ENCODE measurements around the gene GNAS.
"Not testable (repeated sequence)": the region's sequence is repeated elsewhere in the genome, so short reads cannot be mapped to it uniquely, and the experiment has no call there.

The GNAS gene

GRCh38 chr20:58927490-58928061, 75.1 kb downstream of the GNAS start:
- Histone ChIP-seq H3K9me3 (ENCODE audit: control insufficient read depth, low read length) (no peaks in the 10 kb centered on the region), H3K4me3 (ENCODE audit: extremely low read depth, insufficient read depth, low read length, poor library complexity, severe bottlenecking) (no peak overlapping the region), H3K4me1 (ENCODE audit: control insufficient read depth, insufficient read depth, low read length, poor library complexity, severe bottlenecking) (no peaks in the 10 kb centered on the region), H3K36me3 (ENCODE audit: control insufficient read depth, insufficient read depth, low read length) (no peaks in the 10 kb centered on the region), H3K27ac (ENCODE audit: low read depth, low read length, severe bottlenecking) (no peak overlapping the region)
- WGBS, 2 experiments (ENCODE audit: insufficient coverage in 2 of 2), result 91 to 98% methylated on average over 6 of the region's 7 CpGs

- no peaks in the 10 kb centered on the region for H3K4me1 ChIP-seq (ENCODE audit: control insufficient read depth, insufficient read depth, low read length, poor library complexity, severe bottlenecking)
- H3K4me3 ChIP-seq (ENCODE audit: extremely low read depth, insufficient read depth, low read length, poor library complexity, severe bottlenecking), result no peak overlapping the region
- 94% methylated on average over 2 of the region's 3 CpGs; no CpG with 5 or more reads in 1 of the 2 experiments for whole genome bisulfite sequencing, 2 experiments (ENCODE audit: insufficient coverage in 2 of 2)
- no peaks in the 10 kb centered on the region for H3K9me3 ChIP-seq (ENCODE audit: control insufficient read depth, low read length)
- no peak overlapping the region for H3K27ac ChIP-seq (ENCODE audit: low read depth, low read length, severe bottlenecking)
- no peaks in the 10 kb centered on the region for H3K36me3 ChIP-seq (ENCODE audit: control insufficient read depth, insufficient read depth, low read length)
Measured at GRCh38 chr20:58930496-58930895, 78.0 kb downstream of the GNAS start.

- Histone ChIP-seq H3K27ac (ENCODE audit: low read depth, low read length, severe bottlenecking) (no peak overlapping the region), H3K4me3 (ENCODE audit: extremely low read depth, insufficient read depth, low read length, poor library complexity, severe bottlenecking) (no peak overlapping the region), H3K9me3 (ENCODE audit: control insufficient read depth, low read length) (no peaks in the 10 kb centered on the region), H3K36me3 (ENCODE audit: control insufficient read depth, insufficient read depth, low read length) (no peaks in the 10 kb centered on the region), H3K4me1 (ENCODE audit: control insufficient read depth, insufficient read depth, low read length, poor library complexity, severe bottlenecking) (no peaks in the 10 kb centered on the region)
- 84 to 89% methylated on average over 5 of the region's 5 CpGs for WGBS, 2 experiments (ENCODE audit: insufficient coverage in 2 of 2)
Measured at GRCh38 chr20:58932170-58932569, 79.7 kb downstream of the GNAS start.

- no peak overlapping the region for H3K4me3 ChIP-seq (ENCODE audit: extremely low read depth, insufficient read depth, low read length, poor library complexity, severe bottlenecking)
- 90 to 100% methylated on average over 2 of the region's 2 CpGs for WGBS, 2 experiments (ENCODE audit: insufficient coverage in 2 of 2)
- no peak overlapping the region for H3K27ac ChIP-seq (ENCODE audit: low read depth, low read length, severe bottlenecking)
- H3K36me3 ChIP-seq (ENCODE audit: control insufficient read depth, insufficient read depth, low read length), result no peaks in the 10 kb centered on the region
- no peaks in the 10 kb centered on the region for H3K4me1 ChIP-seq (ENCODE audit: control insufficient read depth, insufficient read depth, low read length, poor library complexity, severe bottlenecking)
- H3K9me3 ChIP-seq (ENCODE audit: control insufficient read depth, low read length), result no peaks in the 10 kb centered on the region
Measured at GRCh38 chr20:58938078-58938477, 85.6 kb downstream of the GNAS start.

GRCh38 chr20:58938541-58938940, 86.0 kb downstream of the GNAS start:
- H3K27ac ChIP-seq (ENCODE audit: low read depth, low read length, severe bottlenecking), result no peak overlapping the region
- H3K9me3 ChIP-seq (ENCODE audit: control insufficient read depth, low read length), result no peaks in the 10 kb centered on the region
- WGBS, 2 experiments (ENCODE audit: insufficient coverage in 2 of 2), result 100% methylated on average over 1 of the region's 1 CpG; no CpG with 5 or more reads in 1 of the 2 experiments
- H3K4me3 ChIP-seq (ENCODE audit: extremely low read depth, insufficient read depth, low read length, poor library complexity, severe bottlenecking), result no peak overlapping the region
- no peaks in the 10 kb centered on the region for H3K36me3 ChIP-seq (ENCODE audit: control insufficient read depth, insufficient read depth, low read length)
- no peaks in the 10 kb centered on the region for H3K4me1 ChIP-seq (ENCODE audit: control insufficient read depth, insufficient read depth, low read length, poor library complexity, severe bottlenecking)

- no peaks in the 10 kb centered on the region for H3K36me3 ChIP-seq (ENCODE audit: control insufficient read depth, insufficient read depth, low read length)
- 90% methylated on average over 2 of the region's 3 CpGs; no CpG with 5 or more reads in 1 of the 2 experiments for WGBS, 2 experiments (ENCODE audit: insufficient coverage in 2 of 2)
- no peak overlapping the region for H3K4me3 ChIP-seq (ENCODE audit: extremely low read depth, insufficient read depth, low read length, poor library complexity, severe bottlenecking)
- no peak overlapping the region for H3K27ac ChIP-seq (ENCODE audit: low read depth, low read length, severe bottlenecking)
- H3K4me1 ChIP-seq (ENCODE audit: control insufficient read depth, insufficient read depth, low read length, poor library complexity, severe bottlenecking), result no peaks in the 10 kb centered on the region
- no peaks in the 10 kb centered on the region for H3K9me3 ChIP-seq (ENCODE audit: control insufficient read depth, low read length)
Measured at GRCh38 chr20:58941471-58941870, 89.0 kb downstream of the GNAS start.

GRCh38 chr20:58942549-58942948, 90.0 kb downstream of the GNAS start:
- no peaks in the 10 kb centered on the region for H3K9me3 ChIP-seq (ENCODE audit: control insufficient read depth, low read length)
- no peaks in the 10 kb centered on the region for H3K36me3 ChIP-seq (ENCODE audit: control insufficient read depth, insufficient read depth, low read length)
- H3K4me3 ChIP-seq (ENCODE audit: extremely low read depth, insufficient read depth, low read length, poor library complexity, severe bottlenecking), result no peak overlapping the region
- H3K4me1 ChIP-seq (ENCODE audit: control insufficient read depth, insufficient read depth, low read length, poor library complexity, severe bottlenecking), result no peaks in the 10 kb centered on the region
- 83 to 89% methylated on average over 3 of the region's 4 CpGs for WGBS, 2 experiments (ENCODE audit: insufficient coverage in 2 of 2)
- H3K27ac ChIP-seq (ENCODE audit: low read depth, low read length, severe bottlenecking), result no peak overlapping the region

- Histone ChIP-seq H3K9me3 (ENCODE audit: control insufficient read depth, low read length) (no peaks in the 10 kb centered on the region), H3K36me3 (ENCODE audit: control insufficient read depth, insufficient read depth, low read length) (no peaks in the 10 kb centered on the region), H3K27ac (ENCODE audit: low read depth, low read length, severe bottlenecking) (no peak overlapping the region), H3K4me1 (ENCODE audit: control insufficient read depth, insufficient read depth, low read length, poor library complexity, severe bottlenecking) (no peaks in the 10 kb centered on the region), H3K4me3 (ENCODE audit: extremely low read depth, insufficient read depth, low read length, poor library complexity, severe bottlenecking) (no peak overlapping the region)
- WGBS, 2 experiments (ENCODE audit: insufficient coverage in 2 of 2), result 72 to 86% methylated on average over 3 to 5 of the region's 5 CpGs
Measured at GRCh38 chr20:58944610-58945009, 92.1 kb downstream of the GNAS start.

GRCh38 chr20:58945965-58946631, 93.6 kb downstream of the GNAS start:
- Histone ChIP-seq H3K27ac (ENCODE audit: low read depth, low read length, severe bottlenecking) (no peak overlapping the region), H3K9me3 (ENCODE audit: control insufficient read depth, low read length) (no peaks in the 10 kb centered on the region), H3K4me1 (ENCODE audit: control insufficient read depth, insufficient read depth, low read length, poor library complexity, severe bottlenecking) (no peaks in the 10 kb centered on the region), H3K4me3 (ENCODE audit: extremely low read depth, insufficient read depth, low read length, poor library complexity, severe bottlenecking) (no peak overlapping the region), H3K36me3 (ENCODE audit: control insufficient read depth, insufficient read depth, low read length) (no peaks in the 10 kb centered on the region)
- 85 to 87% methylated on average over 7 to 9 of the region's 10 CpGs for WGBS, 2 experiments (ENCODE audit: insufficient coverage in 2 of 2)

- 88 to 97% methylated on average over 4 of the region's 7 CpGs for WGBS, 2 experiments (ENCODE audit: insufficient coverage in 2 of 2)
- H3K36me3 ChIP-seq (ENCODE audit: control insufficient read depth, insufficient read depth, low read length); H3K27ac ChIP-seq (ENCODE audit: low read depth, low read length, severe bottlenecking); H3K4me1 ChIP-seq (ENCODE audit: control insufficient read depth, insufficient read depth, low read length, poor library complexity, severe bottlenecking); H3K9me3 ChIP-seq (ENCODE audit: control insufficient read depth, low read length); H3K4me3 ChIP-seq (ENCODE audit: extremely low read depth, insufficient read depth, low read length, poor library complexity, severe bottlenecking): not testable (repeated sequence)
Measured at GRCh38 chr20:58947797-58948388, 95.4 kb downstream of the GNAS start.

- Histone ChIP-seq H3K9me3 (ENCODE audit: control insufficient read depth, low read length) (no peaks in the 10 kb centered on the region), H3K4me1 (ENCODE audit: control insufficient read depth, insufficient read depth, low read length, poor library complexity, severe bottlenecking) (no peaks in the 10 kb centered on the region), H3K4me3 (ENCODE audit: extremely low read depth, insufficient read depth, low read length, poor library complexity, severe bottlenecking) (no peak overlapping the region), H3K36me3 (ENCODE audit: control insufficient read depth, insufficient read depth, low read length) (no peaks in the 10 kb centered on the region), H3K27ac (ENCODE audit: low read depth, low read length, severe bottlenecking) (no peak overlapping the region)
- 93% methylated on average over 3 of the region's 5 CpGs; no CpG with 5 or more reads in 1 of the 2 experiments for WGBS, 2 experiments (ENCODE audit: insufficient coverage in 2 of 2)
Measured at GRCh38 chr20:58950603-58951002, 98.1 kb downstream of the GNAS start.
